Caco-2 (cell line): ENCODE measurements around the gene NDC80. TPM values are rescaled to one million over a fixed set of nuclear protein-coding genes. Genes with fewer than 3 reads are reported as not detected.

ENCODE experiments used
- BruUV-seq: library from RNA; stranded (reverse); fragments of 400-500 nt; replicated peaks from 2 replicates; lab custom pipeline; 2021; lab: Mats Ljungman, UMichigan
- CTCF ChIA-PET: fragments of 300-600 bp; sonication (Branson Sonifier 250); formaldehyde crosslinking; loops from one replicate; lab custom pipeline; 2022; ENCODE audit warnings: antibody characterized with exemption; lab: Charles Lee
- POLR2A ChIA-PET: fragments of 300-600 bp; sonication (Branson Sonifier 250); formaldehyde crosslinking; loops from one replicate; lab custom pipeline; 2022; ENCODE audit warnings: antibody characterized with exemption; lab: Charles Lee
- DNase-seq, 2 experiments: peaks; one replicate each; pipeline versions ENCODE4 v3.0.0 to v3.0.0-alpha.2; 2020 to 2022
- H3K27me3 ChIP-seq: replicated peaks from 2 replicates; pipeline ENCODE4 v1.6.0; 2011; ENCODE audit warnings: low read length; ENCODE audit not compliant: control insufficient read depth, insufficient read depth
- H3K36me3 ChIP-seq: 2 replicates; pipeline ENCODE4 v1.5.1; 2011; ENCODE audit warnings: low read length; ENCODE audit not compliant: control insufficient read depth, insufficient read depth
- H3K4me1 ChIP-seq: fragments of 250-450 bp; sonication (Bioruptor Pico); 2 replicates; pipeline ENCODE4 v1.5.1; 2020; ENCODE audit warnings: mild to moderate bottlenecking
- H3K4me3 ChIP-seq: 2 replicates; pipeline ENCODE4 v1.5.1; 2011; ENCODE audit warnings: low read depth, mild to moderate bottlenecking, control low read depth, low read length
- H3K9me3 ChIP-seq: fragments of 250-450 bp; sonication (Bioruptor Pico); 2 replicates; pipeline ENCODE4 v1.5.1; 2020; ENCODE audit warnings: mild to moderate bottlenecking, moderate library complexity
- H3K27ac Mint-ChIP-seq: one replicate; pipeline ENCODE4 v1.8.0; 2022; ENCODE audit warnings: mixed read lengths; ENCODE audit not compliant: unreplicated experiment
- H3K27me3 Mint-ChIP-seq: one replicate; pipeline ENCODE4 v1.8.0; 2022; ENCODE audit warnings: mixed read lengths; ENCODE audit not compliant: insufficient read depth, unreplicated experiment
- H3K36me3 Mint-ChIP-seq: one replicate; pipeline ENCODE4 v1.8.0; 2022; ENCODE audit warnings: mild to moderate bottlenecking, mixed read lengths; ENCODE audit not compliant: insufficient read depth, unreplicated experiment
- H3K4me1 Mint-ChIP-seq: one replicate; pipeline ENCODE4 v1.8.0; 2022; ENCODE audit warnings: low read depth, mixed read lengths; ENCODE audit not compliant: unreplicated experiment
- H3K4me3 Mint-ChIP-seq: one replicate; pipeline ENCODE4 v1.8.0; 2022; ENCODE audit warnings: mild to moderate bottlenecking, moderate library complexity, mixed read lengths; ENCODE audit not compliant: unreplicated experiment
- H3K9me3 Mint-ChIP-seq: one replicate; pipeline ENCODE4 v1.8.0; 2022; ENCODE audit warnings: mixed read lengths; ENCODE audit not compliant: unreplicated experiment
- intact Hi-C: fragments of 100-400 bp; cut with micrococcal nuclease; formaldehyde crosslinking; loops from one replicate; pipeline ENCODE4 v1.10.0; 2022; ENCODE audit not compliant: unreplicated experiment
- total RNA-seq: library from RNA; stranded (reverse); gene quantifications from 2 replicates; pipeline ENCODE4 v1.2.3, GENCODE V29; 2022
- TF ChIP-seq, protein P1 (sequence below), 2 experiments: fragments of 200-600 bp in 1 of 2; IDR thresholded peaks; 1 replicate in 1 of 2; 2 replicates in 1 of 2; pipeline versions ENCODE4 v1.5.1 to v1.8.0; 2011 to 2022; ENCODE audit warnings: antibody characterized with exemption in 1 of 2, control low read depth in 1 of 2, inconsistent platforms in 1 of 2, low read depth in 1 of 2, low read length in 1 of 2, mild to moderate bottlenecking in 1 of 2, moderate library complexity in 1 of 2; ENCODE audit not compliant: insufficient read depth in 1 of 2, severe bottlenecking in 1 of 2, unreplicated experiment in 1 of 2

The NDC80 gene
- total RNA-seq, 1 experiment from 2014 or later, result 52.6 TPM

DNA sequence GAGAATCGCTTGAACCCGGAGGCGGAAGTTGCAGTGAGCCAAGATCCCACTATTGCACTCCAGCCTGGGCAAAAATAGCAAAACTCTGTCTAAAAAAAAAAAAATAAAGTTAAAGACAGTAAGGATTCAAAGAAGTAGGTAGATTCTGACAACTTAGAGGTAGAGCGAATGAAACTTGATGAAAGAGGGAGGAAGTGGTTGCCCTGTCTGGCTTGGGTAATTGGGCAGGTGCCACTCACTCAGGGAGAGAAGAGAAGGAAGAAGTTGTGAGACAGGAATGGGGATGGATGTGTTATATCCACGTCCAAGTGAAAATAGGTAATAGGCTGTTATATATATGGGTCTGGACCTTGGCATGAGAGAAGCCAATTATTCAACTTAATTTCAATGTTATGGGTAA lies 26.3 kb downstream of the NDC80 start:
- Mint-ChIP-seq H3K4me1 (no peaks in the 10 kb centered on the region), H3K27me3 (no peaks in the 10 kb centered on the region), H3K27ac (no peak overlapping the region), H3K4me3 (no peak overlapping the region), H3K36me3 (peaks cover 44% of the 10 kb centered on the region), H3K9me3 (no peaks in the 10 kb centered on the region)
- ChIA-PET POLR2A (no interaction called here), CTCF (no interaction called here)
- Histone ChIP-seq H3K4me3 (no peak overlapping the region), H3K27me3 (no peaks in the 10 kb centered on the region), H3K9me3 (no peaks in the 10 kb centered on the region), H3K4me1 (no peaks in the 10 kb centered on the region), H3K36me3 (no peaks in the 10 kb centered on the region)
- intact Hi-C loops, result no loop called here
- TF ChIP-seq, protein P1, sequence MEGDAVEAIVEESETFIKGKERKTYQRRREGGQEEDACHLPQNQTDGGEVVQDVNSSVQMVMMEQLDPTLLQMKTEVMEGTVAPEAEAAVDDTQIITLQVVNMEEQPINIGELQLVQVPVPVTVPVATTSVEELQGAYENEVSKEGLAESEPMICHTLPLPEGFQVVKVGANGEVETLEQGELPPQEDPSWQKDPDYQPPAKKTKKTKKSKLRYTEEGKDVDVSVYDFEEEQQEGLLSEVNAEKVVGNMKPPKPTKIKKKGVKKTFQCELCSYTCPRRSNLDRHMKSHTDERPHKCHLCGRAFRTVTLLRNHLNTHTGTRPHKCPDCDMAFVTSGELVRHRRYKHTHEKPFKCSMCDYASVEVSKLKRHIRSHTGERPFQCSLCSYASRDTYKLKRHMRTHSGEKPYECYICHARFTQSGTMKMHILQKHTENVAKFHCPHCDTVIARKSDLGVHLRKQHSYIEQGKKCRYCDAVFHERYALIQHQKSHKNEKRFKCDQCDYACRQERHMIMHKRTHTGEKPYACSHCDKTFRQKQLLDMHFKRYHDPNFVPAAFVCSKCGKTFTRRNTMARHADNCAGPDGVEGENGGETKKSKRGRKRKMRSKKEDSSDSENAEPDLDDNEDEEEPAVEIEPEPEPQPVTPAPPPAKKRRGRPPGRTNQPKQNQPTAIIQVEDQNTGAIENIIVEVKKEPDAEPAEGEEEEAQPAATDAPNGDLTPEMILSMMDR (IDR thresholded peaks at IDR 0.05; ENCODE audit: insufficient read depth in 1 of 2, low read depth in 1 of 2, low read length in 1 of 2, severe bottlenecking in 1 of 2, unreplicated experiment in 1 of 2), result no peak
- no TSS peak for BruUV-seq
- no peak for DNase-seq

DNA sequence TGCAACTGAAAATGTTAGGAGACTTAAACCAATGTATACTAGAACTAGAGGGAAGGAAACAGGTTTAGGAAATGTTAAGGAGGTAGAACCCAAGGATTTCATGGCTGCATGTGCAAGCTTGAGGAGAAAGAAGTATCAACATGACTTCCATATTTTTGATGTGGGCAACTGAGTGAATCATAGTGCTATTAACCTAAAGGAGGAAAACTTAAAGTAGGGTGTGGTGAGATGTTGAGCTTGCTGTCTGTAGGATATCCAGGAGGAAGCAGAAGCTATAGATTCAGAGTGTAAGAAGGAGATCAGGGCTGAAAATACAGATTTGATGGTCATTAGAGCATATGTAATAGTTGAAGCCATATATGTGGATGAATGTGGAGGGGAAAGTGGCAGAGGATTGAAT lies 31.5 kb downstream of the NDC80 start:
- DNase-seq, result no peak
- Histone ChIP-seq H3K4me1 (no peaks in the 10 kb centered on the region), H3K9me3 (no peaks in the 10 kb centered on the region), H3K4me3 (no peak overlapping the region), H3K27me3 (no peaks in the 10 kb centered on the region), H3K36me3 (no peaks in the 10 kb centered on the region)
- intact Hi-C loops, result no loop called here
- H3K36me3 Mint-ChIP-seq, result peaks cover 29% of the 10 kb centered on the region
- TF ChIP-seq, protein P1 (IDR thresholded peaks at IDR 0.05; ENCODE audit: insufficient read depth in 1 of 2, low read depth in 1 of 2, low read length in 1 of 2, severe bottlenecking in 1 of 2, unreplicated experiment in 1 of 2), result no peak
- CTCF ChIA-PET, result no interaction called here
- H3K27me3 Mint-ChIP-seq, result no peaks in the 10 kb centered on the region
- H3K4me3 Mint-ChIP-seq, result no peak overlapping the region
- BruUV-seq, result no TSS peak
- no peaks in the 10 kb centered on the region for H3K9me3 Mint-ChIP-seq
- POLR2A ChIA-PET, result no interaction called here
- H3K4me1 Mint-ChIP-seq, result peaks cover 7% of the 10 kb centered on the region
- no peak overlapping the region for H3K27ac Mint-ChIP-seq

DNA sequence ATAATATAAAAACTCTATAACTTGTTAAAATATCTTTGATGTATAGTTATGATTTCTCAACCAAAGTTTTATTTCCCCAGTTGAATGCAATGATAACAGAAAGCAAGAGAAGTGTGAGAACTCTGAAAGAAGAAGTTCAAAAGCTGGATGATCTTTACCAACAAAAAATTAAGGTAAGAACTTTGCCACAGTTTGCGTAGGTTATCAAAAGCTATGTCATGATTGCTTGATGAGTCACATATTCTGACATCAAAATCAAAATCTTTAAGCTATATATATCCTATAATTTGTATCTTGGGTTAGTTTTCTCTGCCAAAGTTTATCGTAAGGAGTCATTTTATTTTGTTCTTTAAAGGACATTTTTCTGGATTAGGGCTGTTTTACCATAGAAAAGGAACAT lies 35.0 kb downstream of the NDC80 start:
- Mint-ChIP-seq H3K27ac (no peak overlapping the region), H3K4me1 (peaks cover 7% of the 10 kb centered on the region), H3K36me3 (peaks cover 27% of the 10 kb centered on the region), H3K27me3 (no peaks in the 10 kb centered on the region), H3K4me3 (no peak overlapping the region), H3K9me3 (no peaks in the 10 kb centered on the region)
- Histone ChIP-seq H3K4me1 (no peaks in the 10 kb centered on the region), H3K27me3 (no peaks in the 10 kb centered on the region), H3K9me3 (no peaks in the 10 kb centered on the region), H3K36me3 (no peaks in the 10 kb centered on the region), H3K4me3 (no peak overlapping the region)
- DNase-seq, result no peak
- intact Hi-C loops, result no loop called here
- BruUV-seq, result no TSS peak
- ChIA-PET CTCF (no interaction called here), POLR2A (no interaction called here)
- TF ChIP-seq, protein P1 (IDR thresholded peaks at IDR 0.05; ENCODE audit: insufficient read depth in 1 of 2, low read depth in 1 of 2, low read length in 1 of 2, severe bottlenecking in 1 of 2, unreplicated experiment in 1 of 2), result no peak
